Hepatocyte (in vitro differentiated cells): ENCODE data around the gene TRAPPC8. TPM values are rescaled to one million over a fixed set of nuclear protein-coding genes. Genes with fewer than 3 reads are reported as not detected.

Source experiments
- DNase-seq: peaks from one replicate; pipeline ENCODE4 v3.0.0-alpha.2; 2016; ENCODE audit warnings: low spot score
- H2AFZ ChIP-seq: fragments of 200-600 bp; sonication (generic); 2 replicates; pipeline ENCODE4 v1.6.0; 2016; ENCODE audit warnings: antibody characterized with exemption, mild to moderate bottlenecking
- H3K27ac ChIP-seq: fragments of 200-600 bp; sonication (generic); 2 replicates; pipeline ENCODE4 v1.5.1; 2016; ENCODE audit warnings: mild to moderate bottlenecking
- H3K27me3 ChIP-seq: fragments of 200-600 bp; sonication (generic); 2 replicates; pipeline ENCODE4 v1.6.1; 2016
- H3K36me3 ChIP-seq: fragments of 200-600 bp; sonication (generic); replicated peaks from 2 replicates; pipeline ENCODE4 v1.5.1; 2016; ENCODE audit warnings: low read depth; ENCODE audit not compliant: insufficient read depth
- H3K4me1 ChIP-seq: fragments of 200-600 bp; sonication (generic); 2 replicates; pipeline ENCODE4 v1.5.1; 2016; ENCODE audit warnings: mild to moderate bottlenecking, moderate library complexity; ENCODE audit not compliant: insufficient read depth
- H3K4me2 ChIP-seq: fragments of 200-600 bp; sonication (generic); 2 replicates; pipeline ENCODE4 v1.6.0; 2016
- H3K4me3 ChIP-seq: fragments of 200-600 bp; sonication (generic); 2 replicates; pipeline ENCODE4 v1.5.1; 2016; ENCODE audit warnings: mild to moderate bottlenecking
- H3K79me2 ChIP-seq: fragments of 200-600 bp; sonication (generic); 2 replicates; pipeline ENCODE4 v1.6.0; 2017; ENCODE audit warnings: mild to moderate bottlenecking
- H3K9me2 ChIP-seq: fragments of 200-600 bp; sonication (generic); replicated peaks from 2 replicates; pipeline ENCODE4 v1.6.0; 2017; ENCODE audit warnings: mild to moderate bottlenecking; ENCODE audit not compliant: insufficient read depth
- H3K9me3 ChIP-seq: fragments of 200-600 bp; sonication (generic); 2 replicates; pipeline ENCODE4 v1.5.1; 2016; ENCODE audit warnings: low read depth, mild to moderate bottlenecking
- H4K20me1 ChIP-seq: fragments of 200-600 bp; sonication (generic); 2 replicates; pipeline ENCODE4 v1.6.0; 2016; ENCODE audit warnings: mild to moderate bottlenecking; ENCODE audit not compliant: insufficient read depth, poor library complexity, severe bottlenecking
- EZH2 ChIP-seq: fragments of 200-600 bp; sonication (generic); IDR thresholded peaks from 2 replicates; pipeline ENCODE4 v1.6.1; 2016; ENCODE audit warnings: antibody characterized with exemption, mild to moderate bottlenecking, borderline replicate concordance
- EZH2phosphoT487 ChIP-seq: fragments of 200-600 bp; sonication (generic); IDR thresholded peaks from one replicate; pipeline ENCODE4 v1.6.1; 2018; ENCODE audit warnings: antibody characterized with exemption, mild to moderate bottlenecking, low read depth, moderate library complexity; ENCODE audit not compliant: unreplicated experiment, severe bottlenecking
- WGBS: methylation state at CpG from one replicate; pipeline ENCODE4 v1.1.6; 2016; ENCODE audit warnings: low lambda C conversion rate; ENCODE audit errors: missing lambda C conversion rate; 5-methylcytosine and 5-hydroxymethylcytosine counted together
- polyA plus RNA-seq: library from polyadenylated mRNA; unstranded; fragments of >200 nt; fragmentation: Nextera tagmentation; extraction: Ambion mirVana; gene quantifications from 2 replicates; pipeline ENCODE4 v1.2.1, GENCODE V29; 2016
- total RNA-seq: library from RNA; depleted of rRNA; stranded (reverse); fragments of >200 nt; gene quantifications from 2 replicates; pipeline ENCODE4 v1.2.3, GENCODE V29; 2014
- TF ChIP-seq, protein P1 (sequence below): fragments of 200-600 bp; sonication (generic); IDR thresholded peaks from 2 replicates; pipeline ENCODE4 v1.5.1; 2016; ENCODE audit warnings: antibody characterized with exemption, mild to moderate bottlenecking; ENCODE audit not compliant: poor library complexity

The TRAPPC8 gene
- total and polyA plus RNA-seq, 2 experiments from 2014 or later, result 12.6 to 68.7 TPM

DNA sequence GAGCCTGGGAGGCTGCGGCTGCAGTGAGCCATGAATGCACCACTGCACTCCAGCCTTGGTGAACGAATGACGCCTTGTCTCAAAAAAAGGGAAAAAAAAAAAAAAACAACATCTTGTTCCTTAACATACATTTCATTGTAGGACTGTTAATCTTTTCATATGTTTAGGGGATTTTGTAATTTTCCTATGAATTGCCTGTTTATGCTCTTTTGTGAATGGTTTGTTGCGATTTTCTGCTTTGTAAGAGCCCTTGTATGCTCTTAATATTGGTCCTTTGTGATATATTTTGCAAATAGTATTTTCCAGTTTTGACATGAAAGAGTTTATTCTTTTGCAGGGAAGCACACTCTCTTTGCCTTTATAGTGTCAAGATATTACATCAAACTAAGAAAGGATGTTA lies 50.0 kb downstream of the TRAPPC8 start:
- WGBS, result 98% methylated on average over 4 of the region's 4 CpGs
- no peaks in the 10 kb centered on the region for H3K36me3 ChIP-seq
- H3K9me3 ChIP-seq, result no peaks in the 10 kb centered on the region
- no peak overlapping the region for H2AFZ ChIP-seq
- no peaks in the 10 kb centered on the region for H3K79me2 ChIP-seq
- H3K27me3 ChIP-seq, result no peaks in the 10 kb centered on the region
- no peaks in the 10 kb centered on the region for H3K9me2 ChIP-seq
- no peak overlapping the region for H3K4me3 ChIP-seq
- TF ChIP-seq EZH2 (no peak), EZH2phosphoT487 (no peak)
- TF ChIP-seq, protein P1, sequence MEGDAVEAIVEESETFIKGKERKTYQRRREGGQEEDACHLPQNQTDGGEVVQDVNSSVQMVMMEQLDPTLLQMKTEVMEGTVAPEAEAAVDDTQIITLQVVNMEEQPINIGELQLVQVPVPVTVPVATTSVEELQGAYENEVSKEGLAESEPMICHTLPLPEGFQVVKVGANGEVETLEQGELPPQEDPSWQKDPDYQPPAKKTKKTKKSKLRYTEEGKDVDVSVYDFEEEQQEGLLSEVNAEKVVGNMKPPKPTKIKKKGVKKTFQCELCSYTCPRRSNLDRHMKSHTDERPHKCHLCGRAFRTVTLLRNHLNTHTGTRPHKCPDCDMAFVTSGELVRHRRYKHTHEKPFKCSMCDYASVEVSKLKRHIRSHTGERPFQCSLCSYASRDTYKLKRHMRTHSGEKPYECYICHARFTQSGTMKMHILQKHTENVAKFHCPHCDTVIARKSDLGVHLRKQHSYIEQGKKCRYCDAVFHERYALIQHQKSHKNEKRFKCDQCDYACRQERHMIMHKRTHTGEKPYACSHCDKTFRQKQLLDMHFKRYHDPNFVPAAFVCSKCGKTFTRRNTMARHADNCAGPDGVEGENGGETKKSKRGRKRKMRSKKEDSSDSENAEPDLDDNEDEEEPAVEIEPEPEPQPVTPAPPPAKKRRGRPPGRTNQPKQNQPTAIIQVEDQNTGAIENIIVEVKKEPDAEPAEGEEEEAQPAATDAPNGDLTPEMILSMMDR, result no peak
- no peaks in the 10 kb centered on the region for H3K4me1 ChIP-seq
- H3K27ac ChIP-seq, result no peak overlapping the region
- H3K4me2 ChIP-seq, result no peak overlapping the region
- no peak for DNase-seq
- H4K20me1 ChIP-seq, result peaks cover 4% of the 10 kb centered on the region

DNA sequence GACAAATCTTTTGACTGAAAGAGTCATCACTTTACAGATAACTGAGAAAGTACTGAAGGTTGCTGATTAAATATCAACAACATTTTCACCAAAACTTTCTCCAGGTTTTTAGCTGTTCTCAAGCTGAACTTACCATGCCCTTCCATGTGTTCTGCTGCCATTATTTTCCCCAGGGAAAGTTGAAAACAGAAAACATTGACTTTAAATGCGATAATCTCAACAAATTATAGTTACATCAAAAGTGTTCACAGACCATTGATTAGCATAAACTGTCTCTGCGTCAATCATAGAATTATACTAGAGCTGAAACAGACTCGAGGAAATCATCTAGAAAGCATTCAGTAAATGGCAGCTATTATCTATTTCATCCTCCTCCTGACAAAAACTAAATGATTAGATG lies 51.4 kb downstream of the TRAPPC8 start:
- H3K4me3 ChIP-seq, result no peak overlapping the region
- TF ChIP-seq EZH2phosphoT487, result no peak
- TF ChIP-seq EZH2, result no peak
- TF ChIP-seq, protein P1, result no peak
- no peak overlapping the region for H3K4me2 ChIP-seq
- no peak overlapping the region for H3K27ac ChIP-seq
- H3K79me2 ChIP-seq, result no peaks in the 10 kb centered on the region
- no peaks in the 10 kb centered on the region for H3K9me3 ChIP-seq
- 98% methylated on average over 3 of the region's 3 CpGs for WGBS
- H3K27me3 ChIP-seq, result no peaks in the 10 kb centered on the region
- no peaks in the 10 kb centered on the region for H3K9me2 ChIP-seq
- H3K4me1 ChIP-seq, result no peaks in the 10 kb centered on the region
- H3K36me3 ChIP-seq, result no peaks in the 10 kb centered on the region
- peaks cover 4% of the 10 kb centered on the region for H4K20me1 ChIP-seq
- H2AFZ ChIP-seq, result no peak overlapping the region
- no peak for DNase-seq

DNA sequence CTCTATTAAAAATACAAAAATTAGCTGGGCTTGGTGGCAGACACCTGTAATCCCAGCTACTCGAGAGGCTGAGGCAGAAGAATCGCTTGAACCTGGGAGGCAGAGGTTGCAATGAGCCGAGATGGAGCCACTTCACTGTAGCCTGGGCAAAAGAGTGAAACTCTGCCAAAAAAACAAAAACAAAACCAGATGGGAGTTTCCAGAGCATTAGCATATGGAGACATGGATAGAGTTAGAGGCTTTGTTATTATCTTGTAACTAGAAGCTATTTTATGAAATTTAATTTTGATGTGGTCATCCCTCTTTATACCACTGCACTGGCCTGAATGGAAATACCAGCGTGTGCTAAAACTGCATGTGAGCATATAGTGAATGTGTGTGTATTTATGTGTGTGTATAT lies 58.9 kb downstream of the TRAPPC8 start:
- Histone ChIP-seq H4K20me1 (no peaks in the 10 kb centered on the region), H3K4me2 (no peak overlapping the region), H3K4me1 (no peaks in the 10 kb centered on the region), H3K9me3 (peaks cover 3% of the 10 kb centered on the region), H3K4me3 (no peak overlapping the region), H3K27ac (no peak overlapping the region), H3K36me3 (peaks cover 4% of the 10 kb centered on the region), H2AFZ (no peak overlapping the region), H3K27me3 (no peaks in the 10 kb centered on the region), H3K9me2 (no peaks in the 10 kb centered on the region), H3K79me2 (peaks cover 11% of the 10 kb centered on the region)
- WGBS, result 100% methylated on average over 4 of the region's 4 CpGs
- DNase-seq, result no peak
- no peak for TF ChIP-seq EZH2phosphoT487
- TF ChIP-seq, protein P1, result no peak
